Liver (tissue), 9 donors: Measurements from ENCODE around the gene PAXX. TPM values are rescaled to one million over a fixed set of nuclear protein-coding genes. Genes with fewer than 3 reads are reported as not detected.

Experiments used
- DNase-seq: peaks from one replicate; pipeline ENCODE4 v3.0.0-alpha.2; 2017; ENCODE audit warnings: low spot score
- H3K27ac ChIP-seq, 2 donors: one replicate each; pipeline ENCODE4 v1.7.0; 2013; ENCODE audit warnings: inconsistent platforms in 2 of 2, low read length in 2 of 2, control low read depth in 1 of 2, low read depth in 1 of 2, mild to moderate bottlenecking in 1 of 2
- H3K27me3 ChIP-seq, 4 donors: one replicate each; pipeline versions ENCODE4 v1.6.1 to v1.7.0; 2013; ENCODE audit warnings: low read length in 3 of 4, inconsistent platforms in 1 of 4, mild to moderate bottlenecking in 1 of 4, moderate library complexity in 1 of 4; ENCODE audit not compliant: control insufficient read depth in 4 of 4, insufficient read depth in 4 of 4
- H3K36me3 ChIP-seq, 4 donors: one replicate each; pipeline versions ENCODE4 v1.6.1 to v1.7.0; 2013; ENCODE audit warnings: low read length in 3 of 4, mild to moderate bottlenecking in 3 of 4, low read depth in 1 of 4, moderate library complexity in 1 of 4; ENCODE audit not compliant: control insufficient read depth in 4 of 4, insufficient read depth in 3 of 4
- H3K4me1 ChIP-seq, 4 donors: one replicate each; pipeline versions ENCODE4 v1.6.1 to v1.7.0; 2013; ENCODE audit warnings: low read length in 3 of 4, mild to moderate bottlenecking in 3 of 4, moderate library complexity in 1 of 4; ENCODE audit not compliant: control insufficient read depth in 4 of 4, insufficient read depth in 4 of 4
- H3K4me3 ChIP-seq, 3 donors: one replicate each; pipeline versions ENCODE4 v1.6.1 to v1.7.0; 2013; ENCODE audit warnings: low read length in 3 of 3, control low read depth in 1 of 3, low read depth in 1 of 3, mild to moderate bottlenecking in 1 of 3
- H3K9ac ChIP-seq, 2 donors: one replicate each; pipeline ENCODE4 v1.7.0; 2013; ENCODE audit warnings: low read length in 2 of 2, mild to moderate bottlenecking in 2 of 2, moderate library complexity in 2 of 2, control low read depth in 1 of 2, low read depth in 1 of 2
- H3K9me3 ChIP-seq, 4 donors: one replicate each; pipeline versions ENCODE4 v1.6.1 to v1.7.0; 2013; ENCODE audit warnings: low read length in 3 of 4; ENCODE audit not compliant: control insufficient read depth in 4 of 4
- EGR1 ChIP-seq, 2 donors: IDR thresholded peaks; 2 replicates each; pipeline ENCODE4 v1.6.1; 2016 to 2018; ENCODE audit warnings: antibody characterized with exemption in 2 of 2, low read depth in 2 of 2
- FOXA1 ChIP-seq: IDR thresholded peaks from 2 replicates; pipeline ENCODE4 v1.6.1; 2016; ENCODE audit warnings: antibody characterized with exemption
- TAF1 ChIP-seq: conservative IDR thresholded peaks from 2 replicates; pipeline ENCODE4 v1.6.1; 2016; ENCODE audit warnings: antibody characterized with exemption, mild to moderate bottlenecking
- WGBS: extraction: QIAGEN DNeasy Blood & Tissue Kit; methylation state at CpG from one replicate; pipeline ENCODE4 v1.1.7; 2013; 5-methylcytosine and 5-hydroxymethylcytosine counted together
- polyA plus RNA-seq, 2 donors: library from polyadenylated mRNA; stranded (reverse) in 1 of 2; unstranded in 1 of 2; fragments of 200-250 nt in 1 of 2; fragments of >200 nt in 1 of 2; fragmentation: Nextera tagmentation in 1 of 2; extraction: Ambion mirVana in 1 of 2; gene quantifications; one replicate each; pipeline versions ENCODE4 v1.2.1 to v1.2.3, GENCODE V29; 2013 to 2015
- total RNA-seq, 2 donors: library from RNA; depleted of rRNA; stranded (reverse); fragments of >200 nt; gene quantifications; one replicate each; pipeline ENCODE4 v1.2.3, GENCODE V29; 2014
- TF ChIP-seq, protein P1 (sequence below): IDR thresholded peaks from 2 replicates; pipeline ENCODE4 v1.6.1; 2016; ENCODE audit warnings: antibody characterized with exemption
- TF ChIP-seq, protein P2 (sequence below): IDR thresholded peaks from 2 replicates; pipeline ENCODE4 v1.6.1; 2016; ENCODE audit warnings: antibody characterized with exemption, mild to moderate bottlenecking
- donor health status: healthy.
- donor health status: healthy.
- donor health status: healthy.
- donor health status: healthy.
- donor health status: healthy.

Gene PAXX
- total and polyA plus RNA-seq, 4 donors, result 7.3 to 34.1 (median 19.2) TPM

DNA sequence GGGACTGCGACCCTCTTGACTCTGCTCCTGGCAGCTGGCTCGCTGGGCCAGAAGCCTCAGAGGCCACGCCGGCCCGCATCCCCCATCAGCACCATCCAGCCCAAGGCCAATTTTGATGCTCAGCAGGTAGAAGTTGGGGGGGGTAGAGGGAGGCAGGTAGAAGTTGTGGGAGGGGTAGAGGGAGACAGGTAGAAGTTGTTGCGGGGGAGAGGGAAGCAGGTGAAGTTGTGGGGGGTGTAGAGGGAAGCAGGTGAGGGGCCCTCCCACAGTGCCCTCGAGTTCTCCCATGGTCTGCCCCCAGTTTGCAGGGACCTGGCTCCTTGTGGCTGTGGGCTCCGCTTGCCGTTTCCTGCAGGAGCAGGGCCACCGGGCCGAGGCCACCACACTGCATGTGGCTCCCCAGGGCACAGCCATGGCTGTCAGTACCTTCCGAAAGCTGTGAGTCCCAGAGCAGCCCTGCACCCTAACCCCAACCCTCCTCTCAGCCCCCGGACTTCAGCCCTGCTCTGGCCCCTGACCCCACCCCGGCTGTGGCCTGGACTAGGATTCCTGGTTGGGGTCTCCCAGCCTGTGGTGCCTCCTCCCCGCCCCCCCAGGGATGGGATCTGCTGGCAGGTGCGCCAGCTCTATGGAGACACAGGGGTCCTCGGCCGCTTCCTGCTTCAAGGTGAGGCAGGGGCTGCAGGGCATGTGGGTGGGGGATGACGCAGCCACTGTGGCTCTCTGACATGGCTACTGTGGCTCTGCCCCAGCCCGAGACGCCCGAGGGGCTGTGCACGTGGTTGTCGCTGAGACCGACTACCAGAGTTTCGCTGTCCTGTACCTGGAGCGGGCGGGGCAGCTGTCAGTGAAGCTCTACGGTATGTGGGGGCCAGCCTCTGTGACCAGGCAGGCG, 46.6 kb upstream of the PAXX start:
- TF ChIP-seq TAF1 (peak; percentile 50), FOXA1 (peak; percentile 6), EGR1 (IDR thresholded peaks at IDR 0.05; ENCODE audit: low read depth in 2 of 2) (peak in 1 of 2 donors; percentile 13)
- TF ChIP-seq, protein P1, sequence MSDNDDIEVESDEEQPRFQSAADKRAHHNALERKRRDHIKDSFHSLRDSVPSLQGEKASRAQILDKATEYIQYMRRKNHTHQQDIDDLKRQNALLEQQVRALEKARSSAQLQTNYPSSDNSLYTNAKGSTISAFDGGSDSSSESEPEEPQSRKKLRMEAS, result no peak
- TF ChIP-seq, protein P2, sequence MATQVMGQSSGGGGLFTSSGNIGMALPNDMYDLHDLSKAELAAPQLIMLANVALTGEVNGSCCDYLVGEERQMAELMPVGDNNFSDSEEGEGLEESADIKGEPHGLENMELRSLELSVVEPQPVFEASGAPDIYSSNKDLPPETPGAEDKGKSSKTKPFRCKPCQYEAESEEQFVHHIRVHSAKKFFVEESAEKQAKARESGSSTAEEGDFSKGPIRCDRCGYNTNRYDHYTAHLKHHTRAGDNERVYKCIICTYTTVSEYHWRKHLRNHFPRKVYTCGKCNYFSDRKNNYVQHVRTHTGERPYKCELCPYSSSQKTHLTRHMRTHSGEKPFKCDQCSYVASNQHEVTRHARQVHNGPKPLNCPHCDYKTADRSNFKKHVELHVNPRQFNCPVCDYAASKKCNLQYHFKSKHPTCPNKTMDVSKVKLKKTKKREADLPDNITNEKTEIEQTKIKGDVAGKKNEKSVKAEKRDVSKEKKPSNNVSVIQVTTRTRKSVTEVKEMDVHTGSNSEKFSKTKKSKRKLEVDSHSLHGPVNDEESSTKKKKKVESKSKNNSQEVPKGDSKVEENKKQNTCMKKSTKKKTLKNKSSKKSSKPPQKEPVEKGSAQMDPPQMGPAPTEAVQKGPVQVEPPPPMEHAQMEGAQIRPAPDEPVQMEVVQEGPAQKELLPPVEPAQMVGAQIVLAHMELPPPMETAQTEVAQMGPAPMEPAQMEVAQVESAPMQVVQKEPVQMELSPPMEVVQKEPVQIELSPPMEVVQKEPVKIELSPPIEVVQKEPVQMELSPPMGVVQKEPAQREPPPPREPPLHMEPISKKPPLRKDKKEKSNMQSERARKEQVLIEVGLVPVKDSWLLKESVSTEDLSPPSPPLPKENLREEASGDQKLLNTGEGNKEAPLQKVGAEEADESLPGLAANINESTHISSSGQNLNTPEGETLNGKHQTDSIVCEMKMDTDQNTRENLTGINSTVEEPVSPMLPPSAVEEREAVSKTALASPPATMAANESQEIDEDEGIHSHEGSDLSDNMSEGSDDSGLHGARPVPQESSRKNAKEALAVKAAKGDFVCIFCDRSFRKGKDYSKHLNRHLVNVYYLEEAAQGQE, result peak; percentile 3
- Histone ChIP-seq H3K27ac (peak overlapping the region; percentile 86 to 95), H3K9me3 (no peaks in the 10 kb centered on the region), H3K27me3 (no peaks in the 10 kb centered on the region), H3K9ac (peak overlapping the region; percentile 63 to 74), H3K36me3 (peaks cover 0 to 14% (median 8%) of the 10 kb centered on the region in 4 donors), H3K4me3 (peak overlapping the region; percentile 62 to 78 (median 75)), H3K4me1 (peaks cover 13 to 67% (median 42%) of the 10 kb centered on the region in 4 donors)
- WGBS, result 44% methylated on average over 30 of the region's 30 CpGs
- no peak for DNase-seq

DNA sequence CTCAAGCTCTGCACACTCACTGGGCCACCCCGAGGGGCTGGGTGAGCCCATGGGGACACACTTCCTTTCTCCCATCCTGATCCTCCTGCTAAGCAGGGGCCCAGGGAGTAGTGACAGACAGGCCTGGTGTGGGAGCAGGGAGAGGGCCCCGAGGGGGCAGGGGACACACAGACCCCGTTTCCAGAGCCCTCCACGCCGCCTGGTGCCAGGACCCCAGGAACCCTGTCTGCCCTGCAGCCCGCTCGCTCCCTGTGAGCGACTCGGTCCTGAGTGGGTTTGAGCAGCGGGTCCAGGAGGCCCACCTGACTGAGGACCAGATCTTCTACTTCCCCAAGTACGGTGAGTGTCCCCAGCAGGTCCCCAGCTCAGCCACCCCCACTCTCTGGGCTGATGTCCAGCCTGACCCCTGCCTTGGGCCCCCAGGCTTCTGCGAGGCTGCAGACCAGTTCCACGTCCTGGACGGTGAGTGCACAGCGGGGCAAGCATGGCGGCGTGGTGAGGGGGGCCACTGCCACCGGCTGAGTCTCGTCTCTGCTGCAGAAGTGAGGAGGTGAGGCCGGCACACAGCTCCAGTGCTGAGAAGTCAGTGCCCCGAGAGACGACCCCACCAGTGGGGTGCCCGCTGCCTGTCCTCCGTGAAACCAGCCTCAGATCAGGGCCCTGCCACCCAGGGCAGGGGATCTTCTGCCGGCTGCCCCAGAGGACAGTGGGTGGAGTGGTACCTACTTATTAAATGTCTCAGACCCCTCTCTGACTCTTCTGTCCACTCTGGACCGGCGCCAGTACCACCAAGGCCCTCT, 45.8 kb upstream of the PAXX start:
- Histone ChIP-seq H3K4me1 (peaks cover 10 to 58% (median 38%) of the 10 kb centered on the region in 4 donors), H3K27me3 (no peaks in the 10 kb centered on the region), H3K9ac (peak overlapping the region; percentile 20 to 63), H3K27ac (peak overlapping the region; percentile 86 to 95), H3K4me3 (peak overlapping the region; percentile 62 to 78 (median 64)), H3K36me3 (peaks cover 0 to 8% (median 3%) of the 10 kb centered on the region in 4 donors), H3K9me3 (no peaks in the 10 kb centered on the region)
- TF ChIP-seq TAF1, result no peak
- TF ChIP-seq, protein P2, result no peak
- WGBS, result 46% methylated on average over 27 of the region's 27 CpGs
- DNase-seq, result no peak
